ENCODE measurements around the gene F12. TPM values are rescaled to one million over a fixed set of nuclear protein-coding genes. Genes with fewer than 3 reads are reported as not detected.
"Not testable (repeated sequence)": the region's sequence is repeated elsewhere in the genome, so short reads cannot be mapped to it uniquely, and the experiment has no call there.

The F12 gene
- total RNA-seq, 2 experiments from 2014 or later = 3.2 to 5.4 TPM

DNA sequence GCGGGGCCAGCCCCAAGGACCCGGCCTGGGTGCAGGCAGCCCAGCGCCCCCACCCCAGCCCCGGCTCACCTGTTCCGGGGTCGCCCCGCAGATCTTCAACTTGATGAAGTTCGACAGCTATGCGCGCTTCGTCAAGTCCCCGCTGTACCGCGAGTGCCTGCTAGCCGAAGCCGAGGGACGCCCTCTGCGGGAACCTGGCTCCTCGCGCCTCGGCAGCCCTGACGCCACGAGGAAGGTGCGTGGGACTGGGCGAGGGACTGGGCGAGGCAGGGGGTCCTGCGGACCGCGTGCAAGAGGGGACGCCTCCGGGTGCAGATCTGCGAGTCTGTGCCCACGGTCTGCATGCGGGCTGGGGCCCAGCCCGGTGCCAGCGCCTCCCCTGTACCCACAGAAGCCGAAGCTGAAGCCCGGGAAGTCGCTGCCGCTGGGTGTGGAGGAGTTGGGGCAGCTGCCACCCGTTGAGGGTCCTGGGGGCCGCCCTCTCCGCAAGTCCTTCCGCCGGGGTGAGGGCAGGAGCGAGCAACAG lies 42.0 kb downstream of the F12 start:
- H3K9me3 Mint-ChIP-seq = no peaks in the 10 kb centered on the region

DNA sequence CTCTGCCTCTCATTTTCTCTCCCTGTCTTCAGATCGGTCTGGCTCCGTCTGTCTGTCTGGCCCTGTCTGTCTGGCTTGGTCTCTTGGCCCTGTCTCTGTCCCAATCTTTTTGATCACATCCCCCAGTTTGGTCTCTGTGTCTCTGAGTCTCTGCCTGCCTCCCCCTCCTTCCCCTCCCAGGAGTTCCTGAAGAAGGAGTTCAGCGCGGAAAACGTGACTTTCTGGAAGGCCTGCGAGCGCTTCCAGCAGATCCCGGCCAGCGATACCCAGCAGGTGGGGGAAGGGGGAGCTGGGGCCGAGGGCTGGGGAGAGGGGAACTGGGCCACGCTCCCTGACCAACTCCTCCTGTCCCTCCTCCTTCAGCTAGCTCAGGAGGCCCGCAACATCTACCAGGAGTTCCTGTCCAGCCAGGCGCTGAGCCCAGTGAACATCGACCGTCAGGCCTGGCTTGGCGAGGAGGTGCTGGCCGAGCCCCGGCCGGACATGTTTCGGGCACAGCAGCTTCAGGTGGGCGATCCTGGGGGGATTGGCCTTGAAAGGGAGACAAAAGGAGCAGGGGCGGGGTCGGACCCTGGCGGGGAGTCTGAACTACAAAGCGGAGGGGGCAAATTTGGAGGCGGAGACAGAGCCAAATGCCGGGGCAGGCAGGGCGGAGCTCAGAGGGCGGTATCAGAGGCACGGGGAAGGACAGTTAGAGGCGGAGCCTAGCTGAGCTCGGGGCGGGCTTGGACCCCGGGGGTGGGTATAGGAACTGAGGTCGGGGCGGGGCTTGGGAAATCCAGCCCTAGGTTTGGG lies 42.6 kb downstream of the F12 start:
- CTCF ChIA-PET = interaction anchor here (0.6 to 2.0 kb wide), 9 partner anchors 11 to 112 kb away, joined by 3 to 8 read pairs (median 4); no protein-coding TSS in a partner anchor
- Mint-ChIP-seq H3K9me3 (no peaks in the 10 kb centered on the region), H3K4me3 (no peak overlapping the region), H3K36me3 (ENCODE audit: low read depth) (peaks cover 19% of the 10 kb centered on the region), H3K27me3 (ENCODE audit: low read depth) (no peaks in the 10 kb centered on the region), H3K27ac (peak overlapping the region; percentile 50), H3K4me1 (ENCODE audit: low read depth) (peaks cover 73% of the 10 kb centered on the region)
- no peak for DNase-seq
- intact Hi-C loops (cut with micrococcal nuclease) = no loop called here

More for the DNA sequence above, 42.0 kb downstream of the F12 start:
- Mint-ChIP-seq H3K36me3 (ENCODE audit: low read depth) (peaks cover 21% of the 10 kb centered on the region), H3K4me3 (no peak overlapping the region), H3K27me3 (ENCODE audit: low read depth) (no peaks in the 10 kb centered on the region), H3K27ac (no peak overlapping the region), H3K4me1 (ENCODE audit: low read depth) (peaks cover 72% of the 10 kb centered on the region)
- no peak for DNase-seq
- intact Hi-C loops (cut with micrococcal nuclease) = no loop called here
- CTCF ChIA-PET = interaction anchor here (0.6 to 2.0 kb wide), 4 partner anchors 14 to 88 kb away, joined by 3 to 5 read pairs (median 4); no protein-coding TSS in a partner anchor

DNA sequence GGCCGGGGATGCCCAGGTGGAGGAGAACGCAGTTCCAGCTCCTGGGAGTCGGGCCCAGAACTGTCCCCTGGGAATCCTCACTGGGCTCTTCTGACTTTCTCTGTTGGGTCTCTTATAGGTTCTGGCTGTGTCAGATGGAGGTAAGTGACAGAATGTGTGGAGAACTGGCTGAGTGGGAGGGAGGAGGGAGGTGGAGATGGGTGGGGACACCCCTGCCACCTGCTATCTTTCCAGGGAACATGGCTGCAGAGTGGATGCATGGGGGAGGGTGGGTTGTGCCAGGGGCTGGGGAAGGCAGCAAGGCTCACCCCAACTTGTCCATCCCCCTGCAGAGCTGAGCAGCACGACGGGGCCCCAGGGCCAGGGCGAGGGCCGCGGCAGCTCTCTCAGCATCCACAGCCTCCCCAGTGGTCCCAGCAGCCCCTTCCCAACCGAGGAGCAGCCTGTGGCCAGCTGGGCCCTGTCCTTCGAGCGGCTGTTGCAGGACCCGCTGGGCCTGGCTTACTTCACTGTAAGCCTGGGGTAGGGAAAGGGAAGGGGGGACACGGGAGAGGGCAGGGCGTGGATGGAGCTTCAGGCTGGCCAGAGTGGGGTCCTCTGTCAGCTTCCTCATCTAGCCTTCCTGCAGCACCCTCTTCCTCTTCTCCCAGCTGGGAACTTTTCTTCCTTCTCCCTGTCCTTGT lies 43.4 kb downstream of the F12 start:
- peaks cover 74% of the 10 kb centered on the region for H3K4me1 Mint-ChIP-seq (ENCODE audit: low read depth)
- CTCF ChIA-PET = interaction anchor here (0.6 to 2.6 kb wide), 12 partner anchors 9 to 113 kb away, joined by 3 to 14 read pairs (median 5); no protein-coding TSS in a partner anchor
- DNase-seq = no peak
- intact Hi-C loops (cut with micrococcal nuclease) = loop anchor here (2.0 kb wide), 1 partner anchor 13 kb away; no protein-coding TSS in a partner anchor
- H3K4me3 Mint-ChIP-seq = no peak overlapping the region
- no peaks in the 10 kb centered on the region for H3K27me3 Mint-ChIP-seq (ENCODE audit: low read depth)
- peaks cover 16% of the 10 kb centered on the region for H3K36me3 Mint-ChIP-seq (ENCODE audit: low read depth)
- no peak overlapping the region for H3K27ac Mint-ChIP-seq
- H3K9me3 Mint-ChIP-seq = no peaks in the 10 kb centered on the region

DNA sequence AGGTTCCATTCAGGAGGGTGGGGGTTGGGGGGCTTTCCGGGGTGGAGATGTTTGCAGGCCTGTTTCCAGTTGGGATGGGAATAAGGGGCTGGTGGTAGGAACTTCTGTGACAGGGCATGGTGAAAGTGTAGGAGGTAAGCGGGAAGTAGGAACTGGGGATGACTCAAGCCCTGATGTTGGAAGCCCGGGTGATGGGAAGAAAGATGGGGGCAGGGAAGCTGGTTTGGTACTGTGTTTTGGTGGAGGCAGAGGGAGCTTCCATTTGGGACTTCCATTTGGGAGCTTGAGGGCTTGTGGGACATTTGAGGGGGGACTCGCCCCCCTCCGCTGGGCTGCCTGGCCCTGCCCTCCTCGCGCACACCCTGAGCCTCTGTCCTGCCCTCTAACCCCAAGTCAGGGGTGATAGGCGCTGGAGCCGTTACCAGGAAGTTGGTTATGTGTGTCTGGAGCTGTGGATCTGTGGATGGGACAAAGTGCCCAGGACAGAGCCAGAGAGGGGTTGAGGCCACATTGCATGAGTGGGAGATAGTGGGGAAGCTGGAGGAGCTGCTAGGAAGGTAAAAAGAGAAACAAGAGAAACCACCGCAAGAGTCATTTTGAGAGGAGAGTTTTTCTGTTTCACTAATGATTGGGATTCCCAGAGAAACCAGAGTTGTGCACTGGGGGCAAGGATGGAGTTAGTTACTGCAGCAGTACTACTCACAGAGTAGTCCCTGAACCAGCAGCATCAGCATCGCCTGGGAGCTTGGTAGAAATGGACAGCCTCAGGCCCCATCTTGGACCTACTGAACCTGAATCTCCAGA lies 45.0 kb downstream of the F12 start:
- CTCF ChIA-PET = interaction anchor here (1.0 to 2.6 kb wide), 10 partner anchors 9 to 46 kb away, joined by 3 to 14 read pairs (median 6); partner anchors contain the start of gene LMAN2
- H3K27me3 Mint-ChIP-seq (ENCODE audit: low read depth) = no peaks in the 10 kb centered on the region
- intact Hi-C loops (cut with micrococcal nuclease) = loop anchor here (1.0 to 2.0 kb wide), 2 partner anchors 14 to 25 kb away; no protein-coding TSS in a partner anchor
- H3K36me3 Mint-ChIP-seq (ENCODE audit: low read depth) = peaks cover 15% of the 10 kb centered on the region
- H3K27ac Mint-ChIP-seq = peak overlapping the region; percentile 71
- peaks cover 77% of the 10 kb centered on the region for H3K4me1 Mint-ChIP-seq (ENCODE audit: low read depth)
- no peaks in the 10 kb centered on the region for H3K9me3 Mint-ChIP-seq
- DNase-seq = peak; percentile 70
- peak overlapping the region; percentile 50 for H3K4me3 Mint-ChIP-seq

DNA sequence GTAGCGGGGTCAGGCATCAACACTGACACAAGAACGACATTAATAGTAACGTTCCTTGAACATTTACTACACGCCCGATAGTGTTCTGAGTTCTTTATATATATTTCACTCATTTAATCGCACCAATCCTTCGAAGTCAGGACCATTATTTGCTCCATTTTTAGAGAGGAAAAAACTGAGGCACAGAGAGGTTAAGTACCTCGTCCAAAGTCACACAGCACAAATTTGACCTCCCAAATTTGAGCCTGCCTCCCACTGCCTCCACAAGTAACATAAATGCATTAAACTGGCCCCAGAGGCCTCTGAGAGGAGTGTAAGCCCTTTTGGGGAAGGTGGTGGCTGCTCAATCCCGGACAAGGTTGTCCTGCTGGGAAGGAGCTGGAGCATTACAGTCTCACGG lies 45.8 kb downstream of the F12 start:
- no peaks in the 10 kb centered on the region for H3K27me3 Mint-ChIP-seq (ENCODE audit: low read depth)
- CTCF ChIA-PET = interaction anchor here (1.0 to 2.6 kb wide), 5 partner anchors 8 to 39 kb away, joined by 3 to 14 read pairs (median 6); no protein-coding TSS in a partner anchor
- intact Hi-C loops (cut with micrococcal nuclease) = loop anchor here (1.0 to 2.0 kb wide), 4 partner anchors 9 to 63 kb away; partner anchors contain the start of genes GRK6 and LMAN2
- H3K4me3 Mint-ChIP-seq = peak overlapping the region; percentile 75
- peaks cover 8% of the 10 kb centered on the region for H3K36me3 Mint-ChIP-seq (ENCODE audit: low read depth)
- no peak for DNase-seq
- no peaks in the 10 kb centered on the region for H3K9me3 Mint-ChIP-seq
- no peak overlapping the region for H3K27ac Mint-ChIP-seq
- H3K4me1 Mint-ChIP-seq (ENCODE audit: low read depth) = peaks cover 77% of the 10 kb centered on the region

DNA sequence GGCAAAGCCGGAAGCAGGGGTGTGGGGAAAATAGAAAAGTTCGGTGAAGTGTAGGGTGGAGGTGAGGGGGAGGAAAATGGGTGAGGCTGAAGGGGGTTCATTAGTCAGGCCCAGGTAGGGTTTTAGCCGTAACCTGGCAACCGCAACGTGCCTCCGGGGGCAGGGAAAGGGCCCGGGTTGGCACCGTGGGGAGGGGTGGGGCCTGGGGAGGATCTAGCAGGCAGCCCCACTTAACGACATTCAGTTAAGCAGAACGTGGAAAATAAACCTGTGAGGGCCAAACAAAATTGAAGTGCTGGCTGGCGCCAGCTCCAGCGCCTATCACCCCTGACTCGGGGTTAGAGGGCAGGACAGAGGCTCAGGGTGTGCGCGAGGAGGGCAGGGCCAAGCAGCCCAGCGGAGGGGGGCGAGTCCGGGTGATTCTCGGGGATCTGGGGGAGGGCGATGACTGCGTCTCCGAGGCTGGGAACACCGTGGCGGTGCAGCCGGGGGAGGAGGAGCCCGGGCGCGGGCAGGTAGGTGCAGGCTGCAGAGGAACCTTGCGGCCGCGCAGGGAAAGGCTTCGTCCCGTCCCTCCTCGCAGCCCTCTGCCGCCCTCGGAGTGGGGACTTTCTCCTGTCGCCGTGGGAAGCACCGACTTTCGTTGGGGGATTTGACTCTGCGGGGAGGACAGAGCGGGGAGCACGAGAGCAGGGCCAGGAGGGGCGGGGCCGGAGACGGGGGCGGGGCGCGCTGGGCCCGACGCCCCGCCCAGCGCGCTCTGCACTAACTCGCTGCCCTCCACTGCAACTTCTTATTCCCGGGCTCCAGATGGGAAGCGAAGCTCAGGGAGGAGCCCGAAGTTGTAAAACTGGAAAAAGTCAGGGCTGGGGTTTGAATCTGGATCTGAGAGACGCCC lies 46.5 kb downstream of the F12 start:
- peak overlapping the region; percentile 75 for H3K4me3 Mint-ChIP-seq
- no peaks in the 10 kb centered on the region for H3K9me3 Mint-ChIP-seq
- CTCF ChIA-PET = interaction anchor here (0.5 to 2.6 kb wide), 10 partner anchors 7 to 91 kb away, joined by 3 to 14 read pairs (median 4); no protein-coding TSS in a partner anchor
- DNase-seq = peak; percentile 89
- H3K36me3 Mint-ChIP-seq (ENCODE audit: low read depth) = peaks cover 5% of the 10 kb centered on the region
- H3K27ac Mint-ChIP-seq = peak overlapping the region; percentile 84
- peaks cover 74% of the 10 kb centered on the region for H3K4me1 Mint-ChIP-seq (ENCODE audit: low read depth)
- H3K27me3 Mint-ChIP-seq (ENCODE audit: low read depth) = no peaks in the 10 kb centered on the region
- intact Hi-C loops (cut with micrococcal nuclease) = loop anchor here (1.0 to 2.0 kb wide), 4 partner anchors 9 to 64 kb away; partner anchors contain the start of genes GRK6 and LMAN2

DNA sequence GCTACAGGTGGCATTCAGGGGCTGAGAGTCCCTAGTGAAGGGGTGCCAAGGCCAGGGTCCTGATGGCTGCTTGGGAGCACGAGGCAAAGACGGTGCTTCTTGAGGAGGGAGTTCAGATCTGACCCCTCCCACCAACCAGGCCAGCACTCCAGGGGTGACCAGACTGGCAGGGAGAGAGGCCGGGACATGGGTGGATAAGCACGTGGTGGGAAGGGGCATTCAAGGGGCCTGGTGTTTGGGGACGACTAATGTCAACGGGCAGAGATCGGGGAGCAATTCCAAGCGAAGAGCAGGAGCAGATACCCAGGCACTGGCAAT lies 47.1 kb downstream of the F12 start:
- peaks cover 5% of the 10 kb centered on the region for H3K36me3 Mint-ChIP-seq (ENCODE audit: low read depth)

DNA sequence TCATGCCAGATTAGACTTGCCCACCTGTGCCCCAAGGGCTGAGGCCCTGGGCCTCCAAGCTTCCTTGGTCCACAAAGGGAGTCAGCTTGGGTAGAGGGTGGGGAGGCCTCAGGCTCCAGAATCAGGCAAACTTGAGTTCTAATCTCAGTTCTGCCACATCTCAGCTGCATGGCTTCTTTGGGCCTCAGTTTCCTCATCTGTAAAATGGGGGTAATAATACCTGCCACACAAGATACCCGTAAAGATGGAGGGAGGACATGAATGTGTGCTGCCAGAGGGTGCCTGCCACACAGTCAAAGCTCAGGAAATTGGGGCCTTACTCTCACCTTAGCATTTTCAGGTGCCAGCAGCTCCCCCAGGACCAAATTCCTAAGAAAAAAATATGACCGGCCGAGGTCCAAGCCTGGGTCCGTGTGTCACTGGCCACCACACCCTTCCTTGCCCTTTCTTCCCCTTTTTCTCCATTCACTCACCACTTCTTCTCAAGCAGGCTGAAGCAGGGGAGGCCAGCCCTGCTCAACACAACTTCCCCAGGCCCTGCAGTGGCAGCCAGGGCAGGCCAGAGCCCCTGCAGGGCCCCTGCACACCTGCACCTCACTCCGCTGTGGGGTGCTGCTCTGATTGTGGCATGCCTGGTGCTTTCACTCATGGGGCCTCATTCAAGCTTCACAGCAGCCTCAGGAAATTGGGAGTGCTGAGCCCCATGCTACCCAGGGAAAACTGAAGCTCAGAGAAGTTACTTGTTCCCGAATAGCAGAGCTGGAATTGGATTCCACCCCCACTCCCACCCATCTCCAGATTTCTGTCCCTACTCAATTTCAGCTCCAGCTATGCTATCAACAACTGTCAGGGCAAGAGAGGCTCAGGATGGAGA lies 47.7 kb downstream of the F12 start:
- H3K4me3 Mint-ChIP-seq = peak overlapping the region; percentile 75
- peaks cover 85% of the 10 kb centered on the region for H3K4me1 Mint-ChIP-seq (ENCODE audit: low read depth)
- H3K27me3 Mint-ChIP-seq (ENCODE audit: low read depth) = no peaks in the 10 kb centered on the region
- peak overlapping the region; percentile 59 for H3K27ac Mint-ChIP-seq
- CTCF ChIA-PET = interaction anchor here (0.5 to 6.3 kb wide), 16 partner anchors 10 to 248 kb away, joined by 3 to 50 read pairs (median 4); no protein-coding TSS in a partner anchor
- intact Hi-C loops (cut with micrococcal nuclease) = loop anchor here (2.0 kb wide), 2 partner anchors 49 to 65 kb away; partner anchors contain the start of gene GRK6
- no peaks in the 10 kb centered on the region for H3K9me3 Mint-ChIP-seq
- peak; percentile 43 for DNase-seq
- H3K36me3 Mint-ChIP-seq (ENCODE audit: low read depth) = peaks cover 3% of the 10 kb centered on the region

More for the DNA sequence above, 47.1 kb downstream of the F12 start:
- CTCF ChIA-PET = interaction anchor here (0.5 to 6.3 kb wide), 11 partner anchors 9 to 248 kb away, joined by 3 to 50 read pairs (median 5); no protein-coding TSS in a partner anchor
- Mint-ChIP-seq H3K27me3 (ENCODE audit: low read depth) (no peaks in the 10 kb centered on the region), H3K4me1 (ENCODE audit: low read depth) (peaks cover 79% of the 10 kb centered on the region), H3K9me3 (no peaks in the 10 kb centered on the region), H3K27ac (peak overlapping the region; percentile 59), H3K4me3 (peak overlapping the region; percentile 75)
- intact Hi-C loops (cut with micrococcal nuclease) = loop anchor here (2.0 kb wide), 2 partner anchors 49 to 65 kb away; partner anchors contain the start of gene GRK6
- no peak for DNase-seq

DNA sequence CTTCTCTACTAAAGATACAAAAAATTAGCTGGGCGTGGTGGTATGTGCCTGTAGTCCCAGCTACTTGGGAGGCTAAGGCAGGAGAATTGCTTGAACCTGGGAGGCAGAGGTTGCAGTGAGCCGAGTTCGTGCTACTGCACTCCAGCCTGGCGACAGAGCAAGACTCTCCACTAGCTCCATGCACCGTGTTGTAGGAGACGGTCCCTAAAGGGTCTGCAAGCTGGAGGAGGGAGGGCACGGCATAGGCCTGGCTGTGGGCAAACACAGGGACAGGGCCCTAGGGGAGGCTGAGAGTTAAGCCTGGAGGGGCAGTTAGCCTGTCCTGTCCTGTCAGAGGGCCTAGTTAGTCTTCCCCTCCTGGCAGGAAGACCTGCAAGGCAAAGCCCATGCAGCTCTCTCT lies 48.6 kb downstream of the F12 start:
- H3K27ac Mint-ChIP-seq; DNase-seq; H3K27me3 Mint-ChIP-seq (ENCODE audit: low read depth); H3K9me3 Mint-ChIP-seq; intact Hi-C loops (cut with micrococcal nuclease); H3K4me3 Mint-ChIP-seq; H3K36me3 Mint-ChIP-seq (ENCODE audit: low read depth): not testable (repeated sequence)
- H3K4me1 Mint-ChIP-seq (ENCODE audit: low read depth) = peaks cover 89% of the 10 kb centered on the region
- CTCF ChIA-PET = interaction anchor here (0.8 to 6.3 kb wide), 12 partner anchors 9 to 247 kb away, joined by 3 to 50 read pairs (median 4); no protein-coding TSS in a partner anchor

DNA sequence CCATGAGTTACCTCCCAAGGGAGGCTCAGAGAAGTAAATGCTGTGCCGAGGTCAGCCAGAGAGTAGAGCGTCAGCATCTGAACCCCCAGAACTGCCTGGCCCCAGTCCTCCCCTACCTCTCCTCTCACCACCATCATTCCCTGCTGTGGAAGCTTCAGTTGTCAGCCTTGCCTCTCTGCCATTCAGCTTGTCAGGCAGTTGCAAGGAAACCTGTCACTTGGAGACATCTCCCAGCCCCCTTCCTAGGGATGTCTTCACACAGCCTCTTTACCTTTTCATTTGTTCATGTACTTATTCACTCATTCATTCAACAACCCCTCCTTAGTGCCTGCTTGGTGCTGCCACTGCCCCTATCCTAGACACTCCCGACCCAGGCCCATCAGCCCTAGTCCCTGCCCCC lies 49.5 kb downstream of the F12 start:
- CTCF ChIA-PET = interaction anchor here (0.5 to 6.3 kb wide), 4 partner anchors 11 to 24 kb away, joined by 3 to 50 read pairs (median 4); no protein-coding TSS in a partner anchor
- Mint-ChIP-seq H3K4me1 (ENCODE audit: low read depth) (peaks cover 82% of the 10 kb centered on the region), H3K36me3 (ENCODE audit: low read depth) (no peaks in the 10 kb centered on the region), H3K4me3 (peak overlapping the region; percentile 88), H3K9me3 (peaks cover 7% of the 10 kb centered on the region), H3K27me3 (ENCODE audit: low read depth) (no peaks in the 10 kb centered on the region), H3K27ac (peak overlapping the region; percentile 87)
- intact Hi-C loops (cut with micrococcal nuclease) = loop anchor here (5.0 kb wide), 1 partner anchor 228 kb away; the partner anchor contains the start of gene NSD1
- DNase-seq = no peak
